ENCODE results near the gene INPP4B. TPM values are rescaled to one million over a fixed set of nuclear protein-coding genes. Genes with fewer than 3 reads are reported as not detected.
A peak's percentile ranks its signal among the peaks of the same experiment; 100 is the strongest.

Gene INPP4B
- total RNA-seq, 1 experiment from 2014 or later = 53.7 TPM

GRCh38 chr4:142354794-142355420, 491.2 kb downstream of the INPP4B start:
- POLR2A ChIA-PET (ENCODE audit: unreplicated experiment) = interaction anchor here (0.7 kb wide), 1 partner anchor 59 kb away, joined by 5 read pairs; no protein-coding TSS in a partner anchor
- CTCF ChIA-PET = interaction anchor here (0.9 to 1.2 kb wide), 2 partner anchors 119 to 365 kb away, joined by 3 to 5 read pairs; no protein-coding TSS in a partner anchor
- Histone ChIP-seq H3K27me3 (ENCODE audit: insufficient read depth, low read depth) (no peaks in the 10 kb centered on the region), H3K4me2 (no peak overlapping the region), H3K9me3 (ENCODE audit: insufficient read depth, low read depth) (no peaks in the 10 kb centered on the region), H3K9me2 (ENCODE audit: insufficient read depth) (no peaks in the 10 kb centered on the region), H3K36me3 (ENCODE audit: low read depth) (no peaks in the 10 kb centered on the region), H3K79me2 (ENCODE audit: low read depth) (peaks cover 19% of the 10 kb centered on the region; the same call in 1 of the 2 replicates), H3K4me3 (no peak overlapping the region), H3K27ac (no peak overlapping the region), H3F3A (ENCODE audit: insufficient read depth, low read depth) (0 out of 2 replicates have a peak, but pooled peaks cover 3% of the 10 kb centered on the region), H3K4me1 (replicated peaks; ENCODE audit: insufficient read depth) (peaks cover 21% of the 10 kb centered on the region), H2AFZ (no peak overlapping the region), H4K20me1 (ENCODE audit: insufficient read depth) (no peaks in the 10 kb centered on the region)
- DNase-seq = no peak
- BruUV-seq (replicated peaks) = no TSS peak
- intact Hi-C loops (cut with micrococcal nuclease; ENCODE audit: unreplicated experiment) = loop anchor here (10.0 kb wide), 2 partner anchors 50 to 230 kb away; no protein-coding TSS in a partner anchor
- no peak for TF ChIP-seq EZH2 (IDR thresholded peaks at IDR 0.05; ENCODE audit: low read depth)
- TF ChIP-seq CTCF (conservative IDR thresholded peaks at IDR 0.05) = no peak

- Histone ChIP-seq H3K4me1 (replicated peaks; ENCODE audit: insufficient read depth) (peaks cover 25% of the 10 kb centered on the region), H3K9me3 (ENCODE audit: insufficient read depth, low read depth) (no peaks in the 10 kb centered on the region), H4K20me1 (ENCODE audit: insufficient read depth) (no peaks in the 10 kb centered on the region), H3K4me2 (no peak overlapping the region), H3K36me3 (ENCODE audit: low read depth) (no peaks in the 10 kb centered on the region), H3F3A (ENCODE audit: insufficient read depth, low read depth) (0 out of 2 replicates have a peak, but pooled peaks cover 3% of the 10 kb centered on the region), H3K9me2 (ENCODE audit: insufficient read depth) (no peaks in the 10 kb centered on the region), H3K27me3 (ENCODE audit: insufficient read depth, low read depth) (no peaks in the 10 kb centered on the region), H3K27ac (peak overlapping the region; percentile 38; the same call in 1 of the 2 replicates), H3K4me3 (no peak overlapping the region), H3K79me2 (ENCODE audit: low read depth) (peaks cover 21% of the 10 kb centered on the region), H2AFZ (no peak overlapping the region)
- CTCF ChIA-PET = interaction anchor here (0.6 to 1.2 kb wide), 3 partner anchors 120 to 366 kb away, joined by 3 to 5 read pairs (median 4); no protein-coding TSS in a partner anchor
- POLR2A ChIA-PET (ENCODE audit: unreplicated experiment) = interaction anchor here (0.7 kb wide), 1 partner anchor 59 kb away, joined by 5 read pairs; no protein-coding TSS in a partner anchor
- intact Hi-C loops (cut with micrococcal nuclease; ENCODE audit: unreplicated experiment) = loop anchor here (10.0 kb wide), 2 partner anchors 51 to 229 kb away; no protein-coding TSS in a partner anchor
- no peak for DNase-seq
- no TSS peak for BruUV-seq (replicated peaks)
- TF ChIP-seq CTCF (conservative IDR thresholded peaks at IDR 0.05) (no peak), EZH2 (IDR thresholded peaks at IDR 0.05; ENCODE audit: low read depth) (no peak)
Measured at GRCh38 chr4:142354041-142354440, 492.1 kb downstream of the INPP4B start.

- Histone ChIP-seq H3K79me2 (ENCODE audit: low read depth) (peaks cover 27% of the 10 kb centered on the region), H3K27me3 (ENCODE audit: insufficient read depth, low read depth) (no peaks in the 10 kb centered on the region), H4K20me1 (ENCODE audit: insufficient read depth) (no peaks in the 10 kb centered on the region), H3K27ac (peak overlapping the region; percentile 38; the same call in 1 of the 2 replicates), H3K36me3 (ENCODE audit: low read depth) (no peaks in the 10 kb centered on the region), H3K9me2 (ENCODE audit: insufficient read depth) (no peaks in the 10 kb centered on the region), H3F3A (ENCODE audit: insufficient read depth, low read depth) (0 out of 2 replicates have a peak, but pooled peaks cover 3% of the 10 kb centered on the region), H3K4me3 (no peak overlapping the region), H3K4me1 (replicated peaks; ENCODE audit: insufficient read depth) (peaks cover 33% of the 10 kb centered on the region), H3K9me3 (ENCODE audit: insufficient read depth, low read depth) (no peaks in the 10 kb centered on the region), H3K4me2 (no peak overlapping the region), H2AFZ (no peak overlapping the region)
- ChIA-PET CTCF (no interaction called here), POLR2A (ENCODE audit: unreplicated experiment) (no interaction called here)
- DNase-seq = peak; percentile 6 to 62
- TF ChIP-seq EZH2 (IDR thresholded peaks at IDR 0.05; ENCODE audit: low read depth) (no peak), CTCF (conservative IDR thresholded peaks at IDR 0.05) (peak; percentile 83)
- intact Hi-C loops (cut with micrococcal nuclease; ENCODE audit: unreplicated experiment) = loop anchor here (1.0 to 10.0 kb wide), 7 partner anchors 52 to 487 kb away; no protein-coding TSS in a partner anchor
- BruUV-seq (replicated peaks) = no TSS peak
Measured at GRCh38 chr4:142353149-142353738, 492.9 kb downstream of the INPP4B start.
